Measurements from ENCODE around the gene DCLK2.

The DCLK2 gene

DNA sequence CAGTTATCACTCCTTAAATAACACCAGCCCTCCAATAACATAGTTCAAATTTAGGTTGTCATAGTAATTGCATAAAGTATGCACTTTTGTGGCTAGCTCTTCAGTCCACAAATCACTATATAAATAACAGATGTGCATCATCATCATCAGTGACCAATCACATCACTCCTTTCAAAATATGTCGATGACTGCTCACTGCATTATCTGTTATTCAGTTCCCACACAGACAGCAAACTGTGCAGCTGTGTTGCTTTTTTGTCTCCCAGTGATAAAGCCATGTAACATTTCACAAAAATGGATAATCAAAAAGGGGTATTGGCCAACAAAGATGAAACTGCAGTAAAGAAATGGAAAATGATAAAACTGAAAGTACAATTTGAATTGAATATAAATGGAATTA lies 205.4 kb downstream of the DCLK2 start:
- DNase-seq: no peak

DNA sequence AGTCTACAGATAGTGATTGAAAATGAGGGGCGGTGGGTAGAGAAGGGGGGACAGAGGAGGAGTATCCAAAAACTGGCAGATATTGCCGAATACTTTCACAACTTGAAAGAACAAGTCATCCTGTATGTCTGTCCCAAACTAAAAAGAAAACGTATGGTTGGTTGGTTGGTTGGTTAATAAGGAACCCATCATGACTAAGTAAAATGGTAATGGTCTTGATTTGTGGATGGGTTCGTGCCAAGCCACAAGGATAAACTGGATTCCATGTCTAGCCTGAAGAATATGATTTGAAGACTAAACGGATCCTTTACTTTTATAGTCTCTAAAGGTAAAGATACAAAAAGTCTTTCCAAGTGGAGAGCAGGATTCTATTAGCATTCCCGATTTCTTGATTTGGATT lies 208.4 kb downstream of the DCLK2 start:
- DNase-seq: no peak

DNA sequence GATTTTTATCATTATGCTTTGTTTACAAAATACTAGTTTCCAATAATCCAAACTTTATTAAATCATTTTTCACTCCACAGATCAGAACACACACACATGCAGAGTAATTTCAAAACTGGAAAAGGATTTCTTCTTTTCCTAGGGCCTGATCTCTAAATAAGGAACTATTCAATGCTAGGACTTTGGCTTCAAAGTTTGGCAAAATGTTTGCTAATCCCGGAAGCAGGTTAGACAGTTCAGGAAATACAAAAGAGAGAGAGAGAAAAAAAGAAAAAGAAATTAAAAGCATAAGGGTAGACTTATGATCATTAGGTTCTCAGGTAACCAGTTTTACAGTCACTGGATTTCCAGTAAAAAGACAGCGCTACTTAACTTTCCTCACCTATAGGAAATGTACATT lies 211.0 kb downstream of the DCLK2 start:
- DNase-seq: no peak

GRCh38 chr4:150289881-150290280 lies 211.6 kb downstream of the DCLK2 start:
- no peak for DNase-seq

- peak; percentile 47 for DNase-seq
Observed at GRCh38 chr4:150297861-150298474, 219.7 kb downstream of the DCLK2 start.

DNA sequence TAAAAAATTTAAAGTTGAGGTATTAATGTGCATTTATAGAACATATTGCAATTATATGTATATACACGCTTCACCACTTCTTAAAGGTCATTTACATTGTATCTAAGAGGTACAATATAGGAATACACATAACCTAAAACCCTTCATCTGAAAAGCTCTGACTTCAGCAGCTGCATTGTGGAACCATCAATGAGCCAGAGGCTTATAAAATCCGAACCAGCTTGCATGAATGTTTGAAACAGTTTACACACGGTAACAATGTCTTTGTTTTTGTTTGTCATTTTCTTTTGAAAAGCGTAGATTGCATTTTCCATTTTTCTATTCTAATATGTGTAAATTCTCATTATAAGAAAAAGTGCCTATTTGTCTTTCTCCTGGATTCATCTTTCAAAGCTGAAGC lies 221.6 kb downstream of the DCLK2 start:
- no peak for DNase-seq

DNA sequence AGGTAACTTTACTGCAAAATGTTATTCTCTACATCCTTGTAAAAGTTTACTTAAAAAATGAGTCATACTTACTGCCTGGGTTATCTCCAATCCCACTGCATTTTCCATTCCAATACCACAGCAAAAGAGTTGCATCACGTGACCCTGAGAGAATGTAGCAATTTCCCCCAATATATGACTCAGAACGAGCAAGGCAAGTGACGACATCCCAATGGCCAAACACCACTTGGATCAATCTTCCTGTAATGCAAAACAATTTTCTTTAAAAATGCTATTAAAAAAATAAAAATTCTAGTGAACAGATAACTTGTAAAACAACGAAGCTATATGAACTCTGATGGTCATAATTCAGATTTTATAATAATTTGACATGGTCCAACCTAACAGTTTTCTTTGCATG lies 224.3 kb downstream of the DCLK2 start:
- DNase-seq: peak; percentile 38

- DNase-seq: no peak
Observed at GRCh38 chr4:150305995-150306394, 227.8 kb downstream of the DCLK2 start.

GRCh38 chr4:150306719-150307118 lies 228.5 kb downstream of the DCLK2 start:
- DNase-seq: no peak
